HAP-1 (cell line): ENCODE measurements around the gene UPK3A.

Experiments
- DNase-seq, 2 experiments: peaks; one replicate each; pipeline ENCODE4 v3.0.0-alpha.2; 2016 to 2020; ENCODE audit warnings: low spot score in 2 of 2
- H3K27me3 ChIP-seq: fragments of 250-450 bp; sonication (Bioruptor Pico); 2 replicates; pipeline ENCODE4 v1.5.1; 2020; ENCODE audit warnings: low read depth, mild to moderate bottlenecking, moderate library complexity
- H3K36me3 ChIP-seq: fragments of 250-450 bp; sonication (Bioruptor Pico); replicated peaks from 2 replicates; pipeline ENCODE4 v1.5.1; 2020; ENCODE audit warnings: mild to moderate bottlenecking
- H3K4me1 ChIP-seq: fragments of 250-450 bp; sonication (Bioruptor Pico); 2 replicates; pipeline ENCODE4 v1.5.1; 2020; ENCODE audit warnings: mild to moderate bottlenecking
- H3K4me3 ChIP-seq: fragments of 250-450 bp; sonication (Bioruptor Pico); 2 replicates; pipeline ENCODE4 v1.5.1; 2020; ENCODE audit warnings: mild to moderate bottlenecking, moderate library complexity
- H3K9me3 ChIP-seq: fragments of 250-450 bp; sonication (Bioruptor Pico); 2 replicates; pipeline ENCODE4 v1.5.1; 2020; ENCODE audit warnings: mild to moderate bottlenecking, moderate library complexity
- in situ Hi-C: fragments of 300-500 bp; cut with MboI; formaldehyde crosslinking; loops from 3 replicates; pipeline ENCODE4 v1.14.3; 2020; ENCODE audit warnings: low sequenced_read_pairs, inconsistent platforms, mixed read lengths

The UPK3A gene

DNA sequence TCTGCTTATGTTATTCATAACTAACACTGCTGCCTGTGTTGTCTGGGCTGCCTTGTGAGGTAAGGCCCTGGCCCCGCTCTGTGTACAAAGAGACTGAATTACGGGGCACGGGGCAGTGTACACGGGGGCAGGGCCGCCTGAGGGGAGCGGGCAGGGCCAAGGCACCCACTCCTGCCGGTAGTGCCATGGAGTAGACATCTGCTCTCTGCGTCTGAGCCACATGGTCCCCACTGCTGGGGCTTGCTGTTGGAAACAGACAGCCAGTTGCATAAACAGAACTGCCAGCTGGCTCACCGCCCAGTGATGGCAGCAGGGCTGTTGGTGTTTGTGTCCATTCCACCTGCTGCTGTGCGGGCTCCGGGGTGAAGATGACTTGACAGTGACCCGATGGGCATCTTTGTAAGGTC, 44.8 kb downstream of the UPK3A start:
- in situ Hi-C loops: no loop called here

DNA sequence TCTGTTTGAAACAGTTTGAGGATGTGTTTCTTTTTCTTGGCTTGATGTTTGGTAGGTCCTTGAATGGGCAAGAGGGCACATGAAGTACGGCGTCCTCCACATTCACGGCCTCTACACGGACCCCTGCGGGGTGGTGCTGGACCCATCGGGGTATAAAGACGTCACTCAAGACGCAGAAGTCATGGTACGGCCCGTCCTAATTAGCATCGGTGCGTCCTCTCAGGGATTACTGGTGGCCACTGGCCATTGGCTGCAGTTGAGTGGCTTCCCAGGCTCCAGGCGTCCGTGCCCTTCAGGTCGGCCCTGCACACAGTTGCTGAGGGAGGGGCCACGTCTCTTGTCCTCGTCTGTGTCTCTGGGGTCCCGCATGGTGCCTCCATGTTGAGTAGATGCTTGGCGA, 45.8 kb downstream of the UPK3A start:
- no peak for DNase-seq
- Histone ChIP-seq H3K27me3 (no peaks in the 10 kb centered on the region), H3K36me3 (peaks cover 27% of the 10 kb centered on the region), H3K4me1 (no peaks in the 10 kb centered on the region), H3K4me3 (no peak overlapping the region), H3K9me3 (no peaks in the 10 kb centered on the region)
- in situ Hi-C loops: no loop called here

More for the DNA sequence above, 44.8 kb downstream of the UPK3A start:
- no peaks in the 10 kb centered on the region for H3K4me1 ChIP-seq
- peaks cover 19% of the 10 kb centered on the region for H3K36me3 ChIP-seq
- no peaks in the 10 kb centered on the region for H3K27me3 ChIP-seq
- H3K9me3 ChIP-seq: no peaks in the 10 kb centered on the region
- no peak overlapping the region for H3K4me3 ChIP-seq
- no peak for DNase-seq

DNA sequence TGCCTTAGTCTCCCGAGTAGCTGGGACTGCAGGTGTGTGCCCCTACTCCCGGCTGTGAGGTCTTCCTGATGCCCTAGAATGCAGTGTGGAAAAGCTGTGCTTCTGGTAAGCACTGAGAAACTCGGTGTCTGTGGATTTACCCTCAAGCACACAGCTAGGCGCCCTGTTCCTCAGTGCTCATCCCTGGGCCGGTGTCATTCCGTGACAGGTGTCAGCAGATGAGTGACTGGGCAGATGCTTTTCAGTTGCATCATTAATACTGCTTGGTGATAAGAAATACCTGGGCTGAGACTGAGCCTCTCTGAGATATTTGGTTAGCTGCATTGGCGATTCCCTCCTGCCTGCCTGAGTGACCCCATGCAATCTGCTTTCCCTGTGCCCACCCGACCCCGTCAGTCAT, 46.7 kb downstream of the UPK3A start:
- in situ Hi-C loops: no loop called here
- no peak for DNase-seq
- H3K4me1 ChIP-seq: no peaks in the 10 kb centered on the region
- peaks cover 27% of the 10 kb centered on the region for H3K36me3 ChIP-seq
- no peaks in the 10 kb centered on the region for H3K27me3 ChIP-seq
- no peak overlapping the region for H3K4me3 ChIP-seq
- H3K9me3 ChIP-seq: no peaks in the 10 kb centered on the region

DNA sequence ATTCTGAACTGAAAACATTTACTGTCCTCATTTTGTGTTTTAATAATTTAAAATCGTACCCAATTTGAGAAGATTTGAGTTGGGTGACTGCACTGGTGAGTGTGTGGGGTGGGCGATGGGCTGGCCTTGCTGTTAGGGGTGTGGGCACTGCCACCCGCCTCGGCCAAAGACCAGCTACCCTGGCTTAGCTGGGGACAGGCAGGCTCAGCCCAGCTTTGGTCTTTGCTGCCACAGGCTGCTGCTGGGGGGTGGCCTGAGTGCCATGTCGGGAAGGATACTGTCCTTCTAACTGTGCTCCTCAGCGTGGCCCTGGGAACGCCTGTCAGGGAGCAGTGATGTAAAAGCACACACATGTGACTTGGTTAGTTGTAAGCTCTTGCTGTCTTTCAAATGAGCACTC, 47.3 kb downstream of the UPK3A start:
- Histone ChIP-seq H3K9me3 (no peaks in the 10 kb centered on the region), H3K36me3 (peaks cover 27% of the 10 kb centered on the region), H3K27me3 (no peaks in the 10 kb centered on the region), H3K4me3 (no peak overlapping the region), H3K4me1 (no peaks in the 10 kb centered on the region)
- DNase-seq: no peak
- in situ Hi-C loops: no loop called here

DNA sequence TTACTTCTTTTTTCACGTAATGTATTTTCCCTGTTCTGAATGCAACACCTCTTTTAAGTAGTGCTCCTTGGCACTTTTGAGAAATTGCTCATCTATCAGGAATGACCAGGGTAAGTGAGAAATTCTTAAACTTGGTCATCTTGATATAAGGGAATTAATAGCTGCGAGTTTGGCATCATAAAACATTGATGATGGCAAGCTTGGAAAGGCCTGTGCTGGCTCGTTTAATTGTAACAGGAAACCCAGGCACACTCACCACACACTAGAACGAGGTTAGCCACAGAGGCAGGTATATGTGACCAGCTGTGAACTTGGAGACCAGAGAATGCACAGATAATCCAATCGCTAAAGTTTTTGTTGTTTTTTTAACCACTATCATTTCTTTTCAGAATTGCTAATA, 49.3 kb downstream of the UPK3A start:
- in situ Hi-C loops: no loop called here
- DNase-seq: no peak
- Histone ChIP-seq H3K9me3 (no peaks in the 10 kb centered on the region), H3K4me3 (no peak overlapping the region), H3K27me3 (no peaks in the 10 kb centered on the region), H3K36me3 (peaks cover 21% of the 10 kb centered on the region), H3K4me1 (no peaks in the 10 kb centered on the region)

DNA sequence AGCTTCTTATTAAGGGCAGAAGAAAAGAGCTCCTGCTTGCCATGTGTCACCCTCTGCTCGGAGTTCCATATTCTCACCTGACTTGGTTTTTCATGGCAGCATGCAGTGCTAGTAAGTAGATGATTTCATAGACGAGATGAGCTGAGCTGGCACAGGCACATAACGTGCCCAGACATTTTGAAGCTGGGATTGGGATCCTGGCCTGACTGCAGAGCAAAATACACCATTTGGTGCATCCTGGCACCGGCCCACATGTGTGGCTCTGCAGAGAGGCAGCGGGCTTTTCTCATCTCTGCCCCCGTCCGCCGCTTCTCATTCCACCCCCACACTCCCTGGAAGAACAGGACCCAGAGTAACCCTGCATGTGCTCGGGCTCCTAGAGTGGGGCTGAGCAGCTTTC, 49.8 kb downstream of the UPK3A start:
- H3K36me3 ChIP-seq: peaks cover 26% of the 10 kb centered on the region
- H3K27me3 ChIP-seq: no peaks in the 10 kb centered on the region
- DNase-seq: no peak
- no peaks in the 10 kb centered on the region for H3K9me3 ChIP-seq
- H3K4me1 ChIP-seq: no peaks in the 10 kb centered on the region
- in situ Hi-C loops: no loop called here
- no peak overlapping the region for H3K4me3 ChIP-seq

DNA sequence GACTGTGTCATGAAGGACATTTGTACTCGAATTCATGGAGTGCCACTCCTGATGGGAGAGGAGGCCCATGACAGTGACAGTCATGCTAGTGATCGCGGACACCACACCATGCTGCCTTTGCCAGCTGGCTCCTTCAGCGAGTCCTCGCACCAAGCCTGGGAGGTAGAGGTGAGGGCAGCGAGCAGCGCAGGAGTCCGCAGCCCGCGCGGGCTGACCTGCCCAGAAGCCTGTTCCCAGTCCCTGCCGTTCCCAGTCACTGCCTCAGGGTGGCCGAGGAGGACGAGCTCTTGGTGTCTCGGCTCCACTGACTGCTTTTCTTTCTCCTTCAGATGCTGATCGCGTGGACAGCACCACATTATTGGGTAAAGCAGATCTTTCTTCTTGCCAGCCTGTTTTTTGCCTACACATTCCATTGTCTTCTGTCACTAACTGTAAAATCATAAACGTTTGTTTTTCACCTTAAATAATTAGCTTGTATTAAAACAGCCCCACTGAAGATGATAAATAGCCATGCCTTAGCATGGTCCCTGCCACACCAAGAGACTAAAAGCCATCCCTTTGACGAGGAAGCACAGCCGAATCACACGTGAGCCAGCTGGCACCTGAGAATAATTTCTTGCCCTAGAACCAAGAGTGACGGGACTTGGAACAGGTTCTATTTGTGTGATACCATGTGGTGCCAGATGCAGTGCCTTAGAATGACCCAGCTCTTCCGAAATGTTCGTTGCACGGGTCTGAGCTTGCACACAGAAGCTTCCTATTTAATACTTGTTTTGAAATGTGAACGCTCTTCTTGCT, 50.5 kb downstream of the UPK3A start:
- Histone ChIP-seq H3K4me1 (no peaks in the 10 kb centered on the region), H3K4me3 (no peak overlapping the region), H3K36me3 (peaks cover 33% of the 10 kb centered on the region), H3K9me3 (no peaks in the 10 kb centered on the region), H3K27me3 (no peaks in the 10 kb centered on the region)
- in situ Hi-C loops: no loop called here
- no peak for DNase-seq

DNA sequence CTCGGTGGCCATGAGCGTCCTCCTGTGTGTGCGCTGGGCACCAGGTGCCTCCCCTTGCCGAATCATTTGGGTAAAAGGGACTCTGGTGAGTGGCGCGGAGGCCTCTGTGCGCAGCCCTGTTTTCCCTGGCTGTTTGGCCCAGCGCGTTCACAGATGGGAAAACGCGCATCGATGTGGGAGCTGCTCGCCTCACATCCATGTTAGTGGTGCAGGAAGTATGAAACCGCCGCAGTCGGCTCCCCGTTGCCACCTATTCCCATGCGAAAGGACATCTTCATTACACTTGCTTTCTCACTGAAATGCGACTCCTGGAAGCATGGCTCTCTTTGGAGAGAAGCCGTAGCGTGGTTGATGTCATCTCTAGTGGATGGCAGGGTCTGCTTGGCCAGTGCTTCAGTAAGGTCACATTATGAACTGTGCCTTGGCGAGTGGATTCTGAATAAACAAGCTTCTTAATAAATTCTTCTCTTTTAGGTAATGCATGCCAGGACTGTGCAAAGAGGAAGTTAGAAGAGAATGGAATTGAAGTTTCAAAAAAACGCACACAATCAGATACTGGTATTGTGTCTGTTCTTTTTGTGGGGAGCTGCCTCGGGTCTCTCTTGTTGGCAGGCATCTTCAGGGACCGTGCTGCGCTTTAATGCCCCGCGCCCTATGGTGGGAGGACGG, 51.2 kb downstream of the UPK3A start:
- Histone ChIP-seq H3K4me1 (no peaks in the 10 kb centered on the region), H3K27me3 (no peaks in the 10 kb centered on the region), H3K36me3 (peaks cover 34% of the 10 kb centered on the region), H3K4me3 (no peak overlapping the region), H3K9me3 (no peaks in the 10 kb centered on the region)
- no peak for DNase-seq
- in situ Hi-C loops: no loop called here

DNA sequence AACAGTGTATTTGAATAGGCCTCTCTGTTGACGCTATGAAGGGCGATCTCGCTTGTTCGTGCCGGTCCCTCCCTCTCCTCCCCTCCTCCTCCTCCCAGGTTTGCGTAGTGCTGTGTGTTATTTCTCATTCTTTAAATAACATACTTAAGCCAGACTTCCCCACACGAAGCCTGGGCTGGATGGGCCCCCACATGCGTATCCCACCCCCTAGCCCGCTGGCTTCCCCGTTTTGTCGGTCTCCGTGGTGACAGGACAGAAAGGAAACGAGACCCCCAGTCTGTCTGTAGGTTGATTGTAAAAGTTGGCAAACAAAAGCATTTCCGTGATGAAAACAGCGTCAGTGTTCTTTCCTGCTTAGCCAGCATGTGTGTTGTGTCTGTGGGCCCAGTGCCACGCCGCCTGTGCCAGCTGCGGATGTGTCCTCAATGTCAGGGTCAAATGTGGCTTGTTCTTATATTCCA, 52.3 kb downstream of the UPK3A start:
- Histone ChIP-seq H3K4me3 (no peak overlapping the region), H3K27me3 (no peaks in the 10 kb centered on the region), H3K9me3 (no peaks in the 10 kb centered on the region), H3K36me3 (peaks cover 38% of the 10 kb centered on the region), H3K4me1 (no peaks in the 10 kb centered on the region)
- in situ Hi-C loops: no loop called here
- DNase-seq: no peak

DNA sequence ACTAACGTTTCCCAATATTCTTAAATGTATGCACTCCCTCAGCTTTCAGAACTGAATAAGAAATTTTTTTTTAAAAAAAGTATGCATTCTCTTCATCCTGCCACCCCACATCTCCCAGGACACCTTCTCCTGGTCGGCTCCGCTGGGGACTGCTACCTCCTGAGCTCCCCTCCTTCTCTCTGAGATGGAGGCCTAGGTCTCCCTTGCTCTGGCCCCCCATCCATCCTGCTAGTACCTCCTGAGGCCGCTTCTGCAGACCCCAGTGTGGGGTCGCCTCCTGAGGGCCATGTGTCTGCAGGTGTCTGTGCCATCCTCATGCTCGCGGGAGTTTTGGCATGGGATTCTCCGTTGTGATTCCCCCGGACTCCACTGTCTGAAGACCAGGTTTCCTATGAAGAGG, 52.8 kb downstream of the UPK3A start:
- H3K27me3 ChIP-seq: no peaks in the 10 kb centered on the region
- no peak overlapping the region for H3K4me3 ChIP-seq
- H3K36me3 ChIP-seq: peaks cover 38% of the 10 kb centered on the region

DNA sequence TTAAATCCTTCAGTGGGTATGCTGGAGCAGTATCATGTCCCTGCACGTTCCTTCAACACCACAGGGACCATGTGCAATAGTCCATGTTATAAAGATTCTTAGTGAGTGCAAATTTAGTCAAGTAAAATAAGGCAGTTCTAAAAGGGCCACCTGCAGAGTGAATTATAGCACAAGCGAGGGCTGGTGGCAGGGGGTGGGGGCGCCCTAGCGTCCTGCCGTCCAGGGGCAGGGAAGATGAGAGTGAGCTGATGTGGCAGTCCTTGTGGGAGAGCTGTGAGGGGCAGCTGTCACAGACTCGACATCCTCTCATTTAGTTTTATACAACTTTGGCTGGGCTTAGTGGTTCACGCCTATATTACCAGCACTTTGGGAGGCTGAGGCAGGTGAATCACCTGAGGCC, 54.0 kb downstream of the UPK3A start:
- Histone ChIP-seq H3K27me3 (no peaks in the 10 kb centered on the region), H3K4me3 (no peak overlapping the region), H3K9me3 (no peaks in the 10 kb centered on the region), H3K36me3 (peaks cover 37% of the 10 kb centered on the region), H3K4me1 (no peaks in the 10 kb centered on the region)
- no peak for DNase-seq
- in situ Hi-C loops: no loop called here

More for the DNA sequence above, 52.8 kb downstream of the UPK3A start:
- no peaks in the 10 kb centered on the region for H3K4me1 ChIP-seq
- no peak for DNase-seq
- in situ Hi-C loops: no loop called here
- no peaks in the 10 kb centered on the region for H3K9me3 ChIP-seq

DNA sequence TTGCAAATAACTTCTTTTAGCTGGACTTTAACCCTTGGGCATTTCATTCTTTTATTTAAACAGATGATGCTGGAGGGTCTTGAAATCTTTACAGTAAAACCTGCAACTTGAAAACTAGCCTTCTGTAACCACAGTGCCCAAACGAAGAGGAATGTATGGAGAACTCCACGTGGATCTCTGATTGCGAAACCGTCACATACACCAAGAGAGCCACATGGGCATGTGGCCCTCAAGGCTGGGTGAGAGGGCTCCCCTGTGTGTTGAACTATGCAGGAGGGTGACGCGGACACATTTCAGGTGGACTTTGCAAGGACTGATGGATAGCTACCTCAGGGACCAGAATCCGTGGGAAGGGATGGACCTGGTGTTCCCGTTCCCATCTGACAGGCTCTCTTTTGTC, 55.6 kb downstream of the UPK3A start:
- Histone ChIP-seq H3K4me1 (no peaks in the 10 kb centered on the region), H3K9me3 (no peaks in the 10 kb centered on the region)

DNA sequence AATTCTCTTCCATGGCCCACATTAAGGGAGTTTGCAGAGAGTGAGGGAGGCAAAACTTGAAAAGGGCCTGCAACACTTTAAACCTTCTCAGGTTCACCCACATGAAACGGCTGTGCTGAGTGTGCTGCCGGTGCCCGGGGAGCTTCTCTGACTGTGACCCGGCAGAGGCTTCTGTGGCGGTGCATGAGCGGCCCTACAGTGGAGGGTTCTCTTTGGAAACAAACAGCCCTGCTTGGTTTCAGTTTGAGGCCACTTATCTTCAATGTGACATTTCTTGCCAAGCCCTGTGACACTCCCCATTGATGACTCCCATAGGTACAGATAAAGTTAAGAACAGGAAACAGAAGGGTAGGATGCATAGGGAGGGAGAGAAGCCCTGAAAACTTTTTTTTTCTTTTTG, 56.7 kb downstream of the UPK3A start:
- DNase-seq: no peak
- Histone ChIP-seq H3K4me1 (no peaks in the 10 kb centered on the region), H3K9me3 (no peaks in the 10 kb centered on the region), H3K27me3 (no peaks in the 10 kb centered on the region), H3K4me3 (no peak overlapping the region), H3K36me3 (peaks cover 22% of the 10 kb centered on the region)
- in situ Hi-C loops: no loop called here

More for the DNA sequence above, 55.6 kb downstream of the UPK3A start:
- in situ Hi-C loops: no loop called here
- Histone ChIP-seq H3K36me3 (peaks cover 25% of the 10 kb centered on the region), H3K27me3 (no peaks in the 10 kb centered on the region), H3K4me3 (no peak overlapping the region)
- DNase-seq: no peak

DNA sequence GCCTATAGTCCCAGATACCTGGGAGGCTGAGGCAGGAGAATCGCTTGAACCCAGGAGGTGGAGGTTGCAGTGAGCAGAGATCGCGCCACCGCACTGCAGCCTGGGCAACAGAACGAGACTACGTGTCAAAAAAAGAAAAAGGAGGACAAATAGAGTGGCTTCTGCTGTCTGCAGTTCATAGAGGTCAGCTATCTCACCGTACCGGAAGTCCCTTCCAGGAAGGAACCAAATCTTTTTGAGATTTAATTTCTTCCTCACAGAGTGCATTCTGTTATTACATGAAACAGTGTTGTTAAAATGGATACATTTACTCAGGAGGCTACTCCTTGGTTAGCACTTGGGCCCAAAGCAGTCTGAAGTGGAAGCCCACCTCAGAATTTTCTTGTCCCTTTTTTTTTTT, 58.4 kb downstream of the UPK3A start:
- no peak for DNase-seq
- H3K36me3 ChIP-seq: peaks cover 22% of the 10 kb centered on the region
- no peaks in the 10 kb centered on the region for H3K9me3 ChIP-seq
- no peaks in the 10 kb centered on the region for H3K4me1 ChIP-seq
- in situ Hi-C loops: no loop called here
- no peaks in the 10 kb centered on the region for H3K27me3 ChIP-seq
- H3K4me3 ChIP-seq: no peak overlapping the region
